Uterus (tissue), 4 donors: ENCODE results near the gene SGCB. TPM values are rescaled to one million over a fixed set of nuclear protein-coding genes. Genes with fewer than 3 reads are reported as not detected.

Experiments used
- DNase-seq, 2 donors: peaks; one replicate each; pipeline ENCODE4 v3.0.0-alpha.2; 2019 to 2020
- H3K27ac ChIP-seq, 2 donors: fragments of 200-600 bp; sonication (generic); 1 replicate in 1 of 2; 2 replicates in 1 of 2; pipeline ENCODE4 v1.5.1; 2016 to 2018
- H3K27me3 ChIP-seq, 2 donors: fragments of 200-600 bp; sonication (generic); one replicate each; pipeline ENCODE4 v1.5.1; 2018 to 2019; ENCODE audit warnings: control low read depth in 1 of 2
- H3K36me3 ChIP-seq, 2 donors: fragments of 200-600 bp; sonication (generic); one replicate each; pipeline ENCODE4 v1.5.1; 2019; ENCODE audit warnings: control low read depth in 1 of 2
- H3K4me1 ChIP-seq, 2 donors: fragments of 200-600 bp; sonication (generic); one replicate each; pipeline ENCODE4 v1.5.1; 2018 to 2019; ENCODE audit warnings: control low read depth in 1 of 2
- H3K4me3 ChIP-seq, 2 donors: fragments of 200-600 bp; sonication (generic); 1 replicate in 1 of 2; 2 replicates in 1 of 2; pipeline ENCODE4 v1.5.1; 2018 to 2019; ENCODE audit warnings: mild to moderate bottlenecking in 1 of 2
- H3K9me3 ChIP-seq, 2 donors: fragments of 200-600 bp; sonication (generic); one replicate each; pipeline ENCODE4 v1.5.1; 2019; ENCODE audit warnings: control low read depth in 1 of 2
- POLR2A ChIP-seq, 2 donors: fragments of 450-650 bp; IDR thresholded peaks; one replicate each; pipeline ENCODE4 v1.6.1; 2016; ENCODE audit warnings: antibody characterized with exemption in 2 of 2, mild to moderate bottlenecking in 1 of 2, moderate library complexity in 1 of 2
- intact Hi-C: fragments of 100-400 bp; cut with DNase I; formaldehyde crosslinking; loops from one replicate; pipeline ENCODE4 v1.15.1; 2023; ENCODE audit warnings: low total_unique reads
- total RNA-seq, 4 donors: library from RNA; depleted of rRNA in 3 of 4; stranded (reverse); fragments of >200 nt in 3 of 4; gene quantifications; one replicate each; pipeline versions ENCODE4 v1.1.0 to v1.2.4, GENCODE V29; 2014 to 2023
- TF ChIP-seq, protein P1 (sequence below), 4 experiments: fragments of 200-600 bp in 2 of 4; fragments of 450-650 bp in 2 of 4; sonication (generic) in 2 of 4; IDR thresholded peaks; one replicate each; pipeline ENCODE4 v1.5.1; 2016 to 2019; ENCODE audit warnings: antibody characterized with exemption in 4 of 4, mild to moderate bottlenecking in 2 of 4, moderate library complexity in 1 of 4
- donor health status: DM: yes; HTN: yes; CAD: no.

The SGCB gene
- total RNA-seq, 4 donors from 2014 or later = 21.5 to 61.6 (median 44.6) TPM

DNA sequence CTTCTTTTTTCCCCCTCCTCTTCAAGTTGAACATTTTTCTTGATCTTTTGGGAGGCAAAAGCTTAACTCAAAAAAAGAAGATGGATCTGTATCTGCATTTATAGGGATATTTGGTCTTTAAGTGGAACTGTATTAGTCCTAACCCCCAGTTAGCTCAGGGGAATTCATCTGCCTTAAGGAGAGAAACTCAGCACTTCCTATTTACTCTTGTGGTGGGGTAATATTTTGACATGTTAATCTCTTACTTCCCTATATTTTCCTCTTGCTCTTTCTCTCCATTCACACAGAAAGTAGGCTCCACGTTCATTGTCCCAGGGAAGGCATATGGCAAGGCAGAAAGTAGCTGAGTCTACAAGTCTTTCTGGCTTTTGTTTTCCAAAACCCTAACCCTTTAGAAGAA lies 23.2 kb downstream of the SGCB start:
- no peak for DNase-seq
- H3K4me3 ChIP-seq = no peak overlapping the region
- no peaks in the 10 kb centered on the region for H3K27me3 ChIP-seq
- TF ChIP-seq POLR2A (IDR thresholded peaks at IDR 0.05) = no peak
- TF ChIP-seq, protein P1, sequence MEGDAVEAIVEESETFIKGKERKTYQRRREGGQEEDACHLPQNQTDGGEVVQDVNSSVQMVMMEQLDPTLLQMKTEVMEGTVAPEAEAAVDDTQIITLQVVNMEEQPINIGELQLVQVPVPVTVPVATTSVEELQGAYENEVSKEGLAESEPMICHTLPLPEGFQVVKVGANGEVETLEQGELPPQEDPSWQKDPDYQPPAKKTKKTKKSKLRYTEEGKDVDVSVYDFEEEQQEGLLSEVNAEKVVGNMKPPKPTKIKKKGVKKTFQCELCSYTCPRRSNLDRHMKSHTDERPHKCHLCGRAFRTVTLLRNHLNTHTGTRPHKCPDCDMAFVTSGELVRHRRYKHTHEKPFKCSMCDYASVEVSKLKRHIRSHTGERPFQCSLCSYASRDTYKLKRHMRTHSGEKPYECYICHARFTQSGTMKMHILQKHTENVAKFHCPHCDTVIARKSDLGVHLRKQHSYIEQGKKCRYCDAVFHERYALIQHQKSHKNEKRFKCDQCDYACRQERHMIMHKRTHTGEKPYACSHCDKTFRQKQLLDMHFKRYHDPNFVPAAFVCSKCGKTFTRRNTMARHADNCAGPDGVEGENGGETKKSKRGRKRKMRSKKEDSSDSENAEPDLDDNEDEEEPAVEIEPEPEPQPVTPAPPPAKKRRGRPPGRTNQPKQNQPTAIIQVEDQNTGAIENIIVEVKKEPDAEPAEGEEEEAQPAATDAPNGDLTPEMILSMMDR (IDR thresholded peaks at IDR 0.05) = no peak
- no peaks in the 10 kb centered on the region for H3K9me3 ChIP-seq
- no peaks in the 10 kb centered on the region for H3K36me3 ChIP-seq
- intact Hi-C loops = no loop called here
- no peak overlapping the region for H3K27ac ChIP-seq
- no peaks in the 10 kb centered on the region for H3K4me1 ChIP-seq

DNA sequence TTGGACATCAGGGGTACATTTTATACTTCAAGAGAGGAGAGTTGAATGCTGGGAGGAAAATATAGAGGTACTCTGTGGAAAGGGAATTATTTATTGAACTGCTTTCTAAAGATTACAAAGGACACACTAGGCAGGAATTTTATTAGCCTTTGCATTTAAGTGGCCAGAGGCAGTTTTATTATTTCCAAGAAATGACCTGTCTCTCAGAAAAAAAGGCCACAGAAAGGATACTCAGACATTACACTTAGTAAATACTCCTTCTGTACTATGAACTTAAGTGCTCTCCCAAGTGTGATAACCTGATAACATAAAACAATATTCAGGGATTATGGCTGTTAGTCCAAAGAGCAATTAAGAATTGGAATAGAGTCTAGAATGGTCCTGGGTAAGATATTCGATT lies 25.4 kb downstream of the SGCB start:
- no peak for DNase-seq
- Histone ChIP-seq H3K27me3 (no peaks in the 10 kb centered on the region), H3K9me3 (no peaks in the 10 kb centered on the region), H3K27ac (no peak overlapping the region), H3K4me3 (no peak overlapping the region), H3K36me3 (no peaks in the 10 kb centered on the region), H3K4me1 (no peaks in the 10 kb centered on the region)
- TF ChIP-seq, protein P1 (IDR thresholded peaks at IDR 0.05) = no peak
- TF ChIP-seq POLR2A (IDR thresholded peaks at IDR 0.05) = no peak
- intact Hi-C loops = no loop called here

DNA sequence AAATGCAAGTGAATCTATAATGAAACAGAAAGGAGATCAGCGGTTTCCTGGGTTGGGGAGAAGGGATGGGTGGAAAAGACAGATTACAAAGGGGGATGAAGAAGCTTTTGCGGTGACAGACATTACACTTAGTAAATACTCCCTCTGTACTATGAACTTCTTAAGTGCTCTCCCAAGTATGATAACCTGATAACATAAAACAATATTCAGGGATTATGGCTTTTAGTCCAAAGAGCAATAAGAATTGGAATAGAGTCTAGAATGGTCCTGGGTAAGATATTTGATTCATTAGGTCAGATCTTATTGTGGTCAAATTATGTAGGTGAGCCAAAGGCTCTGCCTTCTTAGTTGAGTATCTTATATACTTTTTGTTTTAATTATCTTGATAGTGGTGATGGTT lies 27.1 kb downstream of the SGCB start:
- intact Hi-C loops = no loop called here
- no peak overlapping the region for H3K4me3 ChIP-seq
- H3K9me3 ChIP-seq = no peaks in the 10 kb centered on the region
- TF ChIP-seq POLR2A (IDR thresholded peaks at IDR 0.05) = no peak
- TF ChIP-seq, protein P1 (IDR thresholded peaks at IDR 0.05) = no peak
- H3K36me3 ChIP-seq = no peaks in the 10 kb centered on the region
- no peaks in the 10 kb centered on the region for H3K27me3 ChIP-seq
- H3K4me1 ChIP-seq = no peaks in the 10 kb centered on the region
- H3K27ac ChIP-seq = no peak overlapping the region
- DNase-seq = no peak

DNA sequence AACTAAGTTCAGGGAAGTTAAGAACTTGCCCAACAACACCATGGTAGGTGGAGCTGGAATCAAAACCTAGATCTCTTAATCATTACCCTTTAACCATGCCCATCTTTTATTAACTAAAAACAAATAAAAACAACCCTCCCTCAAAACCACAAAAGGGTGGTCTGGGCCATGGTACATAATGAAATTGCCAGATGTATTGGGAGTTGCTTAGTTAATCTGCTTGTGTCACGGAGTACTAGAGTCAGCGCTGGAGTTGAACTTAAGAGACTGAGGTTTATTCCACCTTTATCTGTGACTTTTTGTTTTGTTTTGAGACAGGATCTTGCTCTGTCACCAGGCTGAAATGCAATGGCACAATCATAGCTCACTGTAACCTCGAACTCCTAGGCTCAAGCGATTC lies 31.2 kb downstream of the SGCB start:
- Histone ChIP-seq H3K4me3 (no peak overlapping the region), H3K27me3 (no peaks in the 10 kb centered on the region), H3K4me1 (no peaks in the 10 kb centered on the region), H3K27ac (no peak overlapping the region), H3K36me3 (no peaks in the 10 kb centered on the region), H3K9me3 (no peaks in the 10 kb centered on the region)
- intact Hi-C loops = no loop called here
- TF ChIP-seq, protein P1 (IDR thresholded peaks at IDR 0.05) = no peak
- TF ChIP-seq POLR2A (IDR thresholded peaks at IDR 0.05) = no peak
- DNase-seq = no peak

DNA sequence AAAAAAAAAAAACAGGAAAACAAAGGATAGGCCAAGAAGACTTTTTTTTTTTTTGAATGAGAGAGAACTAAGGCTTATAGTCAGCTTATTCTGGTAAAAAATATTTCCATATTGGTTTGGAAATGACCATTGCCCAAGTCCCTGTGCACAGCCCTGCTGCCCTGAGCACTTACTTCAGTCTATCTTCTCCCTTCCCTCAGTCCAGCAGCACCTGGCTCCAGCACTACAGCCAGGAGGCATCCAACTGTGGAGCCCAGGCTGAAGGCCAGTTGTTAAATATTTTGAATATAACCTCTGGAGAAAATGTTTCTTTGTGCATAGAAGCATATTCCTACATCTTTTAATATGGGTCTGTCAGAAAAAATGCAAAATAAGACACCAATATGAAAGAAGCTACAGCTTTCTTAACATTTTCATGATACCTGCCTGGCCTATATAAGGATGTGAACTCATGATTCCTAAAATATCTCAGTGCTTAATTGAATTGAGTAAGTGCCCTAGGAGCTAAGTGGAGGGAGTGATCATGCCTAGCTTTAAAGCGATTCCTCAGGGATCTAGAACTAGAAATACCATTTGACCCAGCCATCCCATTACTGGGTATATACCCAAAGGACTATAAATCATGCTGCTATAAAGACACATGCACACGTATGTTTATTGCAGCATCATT lies 32.4 kb downstream of the SGCB start:
- no peaks in the 10 kb centered on the region for H3K9me3 ChIP-seq
- no peak overlapping the region for H3K4me3 ChIP-seq
- no peak for DNase-seq
- no peaks in the 10 kb centered on the region for H3K27me3 ChIP-seq
- H3K36me3 ChIP-seq = no peaks in the 10 kb centered on the region
- no peaks in the 10 kb centered on the region for H3K4me1 ChIP-seq
- intact Hi-C loops = no loop called here
- H3K27ac ChIP-seq = no peak overlapping the region
- TF ChIP-seq, protein P1 (IDR thresholded peaks at IDR 0.05) = no peak
- no peak for TF ChIP-seq POLR2A (IDR thresholded peaks at IDR 0.05)
